ENCODE measurements around the gene EFR3B. TPM values are rescaled to one million over a fixed set of nuclear protein-coding genes. Genes with fewer than 3 reads are reported as not detected.

Gene EFR3B
- total and polyA plus RNA-seq, 10 of the 15 experiments (the other 5 are each of a cell fraction or from before 2014, with no cell fraction given) = 0.12 to 3.9 (median 1.8) TPM

GRCh38 chr2:25072606-25073005 lies 30.7 kb downstream of the EFR3B start (continued):
- TF ChIP-seq KAT2A (conservative IDR thresholded peaks at IDR 0.05; ENCODE audit: control insufficient read depth, low read depth, low read length) (no peak), NFIC (IDR thresholded peaks at IDR 0.05; ENCODE audit: low read depth, low read length) (no peak), SMAD5 (IDR thresholded peaks at IDR 0.05; ENCODE audit: low read depth) (no peak), NR2F1 (conservative IDR thresholded peaks at IDR 0.05) (no peak), TBL1XR1 (IDR thresholded peaks at IDR 0.05; ENCODE audit: low read depth, low read length) (no peak), BCLAF1 (IDR thresholded peaks at IDR 0.05) (no peak), GABPA (IDR thresholded peaks at IDR 0.05; ENCODE audit: low read depth) (no peak), RAD51 (IDR thresholded peaks at IDR 0.05) (no peak)

- ChIA-PET RAD21 (ENCODE audit: unreplicated experiment) (no interaction called here), CTCF (interaction anchor here (1.2 to 1.8 kb wide), 2 partner anchors 9 to 670 kb away, joined by 3 to 5 read pairs; no protein-coding TSS in a partner anchor)
These were observed 31.1 kb downstream of the EFR3B start for GRCh38 chr2:25073025-25073424.

More at GRCh38 chr2:25073025-25073424, 31.1 kb downstream of the EFR3B start:
- no peak overlapping the region for H3K4me3 ChIP-seq
- no TSS peak for BruUV-seq (replicated peaks)
- H3K36me3 ChIP-seq (ENCODE audit: control insufficient read depth in 2 of 2, insufficient read depth in 2 of 2, low read length in 1 of 2) = no peaks in the 10 kb centered on the region
- WGBS (ENCODE audit: insufficient coverage, insufficient replicate concordance, low lambda C conversion rate, missing lambda C conversion rate) = 60% methylated on average over 5 of the region's 5 CpGs
- no peaks in the 10 kb centered on the region for H4K20me1 ChIP-seq (ENCODE audit: control insufficient read depth, insufficient read depth)
- no peaks in the 10 kb centered on the region for H3K79me2 ChIP-seq (ENCODE audit: control insufficient read depth, insufficient read depth, low read length)
- ATAC-seq = no peak
- FAIRE-seq = no peak
- H2AFZ ChIP-seq (ENCODE audit: control insufficient read depth, low read depth, low read length) = no peak overlapping the region
- H3K4me1 ChIP-seq (ENCODE audit: control insufficient read depth, insufficient read depth, low read length) = peaks cover 8% of the 10 kb centered on the region
- no peaks in the 10 kb centered on the region for H3K9me3 ChIP-seq (replicated peaks; ENCODE audit: control insufficient read depth, insufficient read depth, low read length)
- no peaks in the 10 kb centered on the region for H3K27me3 ChIP-seq (replicated peaks in 1 of 2; ENCODE audit: control insufficient read depth in 2 of 2, insufficient read depth in 2 of 2, low read length in 1 of 2)
- H3K9ac ChIP-seq (ENCODE audit: control insufficient read depth, insufficient read depth, low read length) = no peak overlapping the region
- DNase-seq (ENCODE audit: low read depth, low spot score) = no peak
- in situ Hi-C loops (cut with MboI) = no loop called here
- no peak overlapping the region for H3K27ac ChIP-seq (ENCODE audit: control insufficient read depth, insufficient read depth)
- intact Hi-C loops (cut with micrococcal nuclease; ENCODE audit: unreplicated experiment) = no loop called here
- POLR2A ChIA-PET = interaction anchor here (0.5 to 0.7 kb wide), 2 partner anchors 13 to 714 kb away, joined by 3 to 4 read pairs; no protein-coding TSS in a partner anchor
- no peak overlapping the region for H3K4me2 ChIP-seq (ENCODE audit: control insufficient read depth, insufficient read depth)
- SMC1A ChIA-PET (ENCODE audit: uncharacterized antibody, unreplicated experiment) = interaction anchor here (0.8 to 1.7 kb wide), 2 partner anchors 9 to 93 kb away, joined by 3 to 4 read pairs; no protein-coding TSS in a partner anchor
- no peak for TF ChIP-seq SREBF1 (IDR thresholded peaks at IDR 0.05; ENCODE audit: low read length)
- no peak for TF ChIP-seq ZNF592 (IDR thresholded peaks at IDR 0.05)
- no peak for TF ChIP-seq JUNB (IDR thresholded peaks at IDR 0.05)
- no peak for TF ChIP-seq ZNF622 (IDR thresholded peaks at IDR 0.05)
- no peak for TF ChIP-seq RFX5 (IDR thresholded peaks at IDR 0.05; ENCODE audit: low read depth, low read length)
- TF ChIP-seq YBX1 (IDR thresholded peaks at IDR 0.05) = no peak
- TF ChIP-seq TCF12 (IDR thresholded peaks at IDR 0.05; ENCODE audit: low read depth, low read length) = no peak
- no peak for TF ChIP-seq BCLAF1 (IDR thresholded peaks at IDR 0.05)
